ENCODE results near the gene ZNF787.
A peak's percentile ranks its signal among the peaks of the same experiment; 100 is the strongest.

The ZNF787 gene

DNA sequence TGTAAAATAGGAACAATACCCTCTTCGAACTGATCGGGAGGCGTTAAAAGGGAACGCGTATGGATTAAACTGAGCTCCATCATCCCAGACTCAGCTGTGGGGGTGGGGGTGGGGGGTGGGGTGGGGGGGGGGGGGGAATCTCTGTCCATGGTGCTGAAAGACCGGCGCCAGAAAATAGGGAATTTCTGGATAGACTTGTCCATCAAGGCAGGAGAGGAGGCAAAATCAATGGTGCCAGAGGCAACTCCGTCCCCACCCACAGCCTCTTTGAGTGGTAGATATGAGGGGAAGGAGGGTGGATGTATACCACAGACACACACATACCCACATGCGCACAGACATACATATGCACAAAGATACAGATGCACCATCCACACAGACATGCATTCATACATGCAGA lies 37.4 kb downstream of the ZNF787 start:
- H4K8ac ChIP-seq (ENCODE audit: low read depth, low read length), result no peak overlapping the region
- H2BK12ac ChIP-seq (ENCODE audit: low read length), result no peak overlapping the region
- H3K4me1 ChIP-seq (ENCODE audit: control insufficient read depth in 1 of 2, insufficient read depth in 2 of 2, low read length in 2 of 2), result peaks cover 8% of the 10 kb centered on the region in 2 experiments
- no CpG with 5 or more reads among the region's 9 CpGs for WGBS (ENCODE audit: extremely low coverage, insufficient coverage, insufficient read length)
- H2BK5ac ChIP-seq (ENCODE audit: low read depth, low read length, poor library complexity), result no peak overlapping the region
- H3K4me3 ChIP-seq (ENCODE audit: low read depth, low read length), result no peak overlapping the region
- H3K36me3 ChIP-seq (ENCODE audit: control insufficient read depth in 1 of 2, insufficient read depth in 2 of 2, low read length in 2 of 2), result peaks cover 18 to 19% of the 10 kb centered on the region in 2 experiments
- H4K12ac ChIP-seq (ENCODE audit: low read depth, low read length), result no peak overlapping the region
- no peak overlapping the region for H3K23ac ChIP-seq (ENCODE audit: low read length)
- no peak overlapping the region for H3K27ac ChIP-seq (ENCODE audit: low read depth, low read length)
- H3K4ac ChIP-seq (ENCODE audit: low read depth, low read length), result no peak overlapping the region
- H3K79me1 ChIP-seq (ENCODE audit: low read length), result no peaks in the 10 kb centered on the region
- DNase-seq, result no peak
- H3K27me3 ChIP-seq (ENCODE audit: insufficient read depth, low read length), result no peaks in the 10 kb centered on the region
- no peak overlapping the region for H2AK5ac ChIP-seq (ENCODE audit: low read length)
- no peak overlapping the region for H2BK120ac ChIP-seq (ENCODE audit: insufficient read depth, low read length, poor library complexity)
- no peaks in the 10 kb centered on the region for H3K79me2 ChIP-seq (ENCODE audit: control insufficient read depth, insufficient read depth, low read length, poor library complexity)
- no peak overlapping the region for H3K14ac ChIP-seq (ENCODE audit: low read length)
- no peak overlapping the region for H4K91ac ChIP-seq (ENCODE audit: low read depth, low read length)
- no peak overlapping the region for H3K18ac ChIP-seq (ENCODE audit: low read length)
- H3K9me3 ChIP-seq (ENCODE audit: insufficient read depth, low read depth, low read length), result peaks cover 5% of the 10 kb centered on the region
- H3K9ac ChIP-seq (ENCODE audit: low read length), result no peak overlapping the region
- no peak overlapping the region for H2AFZ ChIP-seq (ENCODE audit: insufficient read depth, low read length, poor library complexity)
- H3K4me2 ChIP-seq (ENCODE audit: low read length), result no peak overlapping the region

DNA sequence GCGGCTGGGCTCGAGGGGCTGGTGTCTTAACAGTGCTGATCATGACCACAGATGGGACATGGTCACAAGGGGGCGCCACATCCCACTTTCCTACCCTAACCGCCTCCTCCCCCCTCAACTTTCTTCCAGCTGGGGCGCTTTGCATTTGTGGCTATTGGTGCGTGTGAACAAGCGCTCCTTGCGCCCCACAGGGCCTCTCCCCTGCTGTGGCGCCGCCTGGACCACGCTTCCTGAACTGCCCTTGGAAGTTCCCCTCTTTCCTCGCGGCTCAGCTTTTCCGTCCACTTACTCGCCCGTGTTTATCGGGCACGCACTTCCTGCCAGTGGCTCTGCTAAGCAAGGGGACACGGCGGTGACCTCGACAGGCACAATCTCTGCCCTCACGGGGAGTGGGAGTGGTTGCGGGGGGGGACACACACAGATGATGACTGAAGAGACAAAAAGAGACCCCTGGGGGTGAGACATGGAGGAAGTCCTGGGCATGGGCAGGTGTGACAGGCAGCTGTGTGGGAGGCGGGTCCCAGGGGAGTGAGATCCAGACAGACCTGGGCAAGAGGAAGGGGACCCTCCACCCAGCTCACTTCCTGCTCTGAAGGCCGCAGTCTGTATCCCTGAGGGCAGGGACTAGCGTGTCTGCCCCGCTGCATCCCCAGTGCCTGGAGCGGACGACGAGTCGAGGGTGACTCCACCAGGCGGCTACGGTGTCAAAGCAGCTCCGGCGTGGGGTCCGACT lies 40.3 kb downstream of the ZNF787 start:
- WGBS (ENCODE audit: extremely low coverage, insufficient coverage, insufficient read length), result no CpG with 5 or more reads among the region's 36 CpGs
- Histone ChIP-seq H3K18ac (ENCODE audit: low read length) (peak overlapping the region; percentile 23), H2BK12ac (ENCODE audit: low read length) (no peak overlapping the region), H2AFZ (ENCODE audit: insufficient read depth, low read length, poor library complexity) (peak overlapping the region; percentile 82), H2BK120ac (ENCODE audit: insufficient read depth, low read length, poor library complexity) (no peak overlapping the region), H4K12ac (ENCODE audit: low read depth, low read length) (no peak overlapping the region), H3K9me3 (ENCODE audit: insufficient read depth, low read depth, low read length) (peaks cover 3% of the 10 kb centered on the region), H2BK5ac (ENCODE audit: low read depth, low read length, poor library complexity) (no peak overlapping the region), H3K4me2 (ENCODE audit: low read length) (peak overlapping the region; percentile 91), H4K8ac (ENCODE audit: low read depth, low read length) (no peak overlapping the region), H3K23ac (ENCODE audit: low read length) (no peak overlapping the region), H3K79me1 (ENCODE audit: low read length) (no peaks in the 10 kb centered on the region), H3K36me3 (ENCODE audit: control insufficient read depth in 1 of 2, insufficient read depth in 2 of 2, low read length in 2 of 2) (peaks cover 1 to 6% of the 10 kb centered on the region in 2 experiments), H2AK5ac (ENCODE audit: low read length) (no peak overlapping the region), H3K27ac (ENCODE audit: low read depth, low read length) (no peak overlapping the region), H3K14ac (ENCODE audit: low read length) (peak overlapping the region; percentile 27), H3K27me3 (ENCODE audit: insufficient read depth, low read length) (no peaks in the 10 kb centered on the region), H3K4ac (ENCODE audit: low read depth, low read length) (no peak overlapping the region), H3K79me2 (ENCODE audit: control insufficient read depth, insufficient read depth, low read length, poor library complexity) (no peaks in the 10 kb centered on the region), H3K4me3 (ENCODE audit: low read depth, low read length) (peak overlapping the region; percentile 68), H3K4me1 (ENCODE audit: control insufficient read depth in 1 of 2, insufficient read depth in 2 of 2, low read length in 2 of 2) (peaks cover 8% of the 10 kb centered on the region in 2 experiments), H4K91ac (ENCODE audit: low read depth, low read length) (no peak overlapping the region), H3K9ac (ENCODE audit: low read length) (no peak overlapping the region)
- DNase-seq, result peak; percentile 13 to 59

DNA sequence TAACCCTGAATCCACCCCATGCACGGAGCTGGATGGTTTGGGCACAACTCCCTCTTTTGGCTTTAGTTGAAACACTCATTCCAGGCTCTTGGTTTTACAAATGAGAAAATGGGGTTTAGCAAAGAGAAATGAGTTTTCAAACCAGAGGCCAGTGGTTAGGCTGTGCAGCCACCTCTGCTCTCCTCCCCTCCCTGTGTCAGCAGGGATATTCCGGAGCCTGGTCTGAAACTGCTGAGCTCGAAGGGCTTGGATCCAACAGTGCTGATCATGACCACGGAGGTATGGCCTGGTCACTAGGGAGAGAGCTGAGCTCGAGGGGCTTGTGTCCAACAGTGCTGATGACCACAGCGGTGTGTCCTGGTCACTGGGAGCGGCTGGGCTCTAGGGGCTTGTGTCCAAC lies 41.5 kb downstream of the ZNF787 start:
- DNase-seq, result no peak
- Histone ChIP-seq H3K4ac (ENCODE audit: low read depth, low read length) (no peak overlapping the region), H3K4me3 (ENCODE audit: low read depth, low read length) (no peak overlapping the region), H3K23ac (ENCODE audit: low read length) (no peak overlapping the region), H3K9ac (ENCODE audit: low read length) (no peak overlapping the region), H4K91ac (ENCODE audit: low read depth, low read length) (no peak overlapping the region), H3K9me3 (ENCODE audit: insufficient read depth, low read depth, low read length) (no peaks in the 10 kb centered on the region), H3K79me2 (ENCODE audit: control insufficient read depth, insufficient read depth, low read length, poor library complexity) (no peaks in the 10 kb centered on the region), H3K79me1 (ENCODE audit: low read length) (no peaks in the 10 kb centered on the region), H2AFZ (ENCODE audit: insufficient read depth, low read length, poor library complexity) (no peak overlapping the region), H4K12ac (ENCODE audit: low read depth, low read length) (no peak overlapping the region), H3K18ac (ENCODE audit: low read length) (no peak overlapping the region), H2AK5ac (ENCODE audit: low read length) (no peak overlapping the region), H3K4me1 (ENCODE audit: control insufficient read depth in 1 of 2, insufficient read depth in 2 of 2, low read length in 2 of 2) (peaks cover 8% of the 10 kb centered on the region in 2 experiments), H2BK120ac (ENCODE audit: insufficient read depth, low read length, poor library complexity) (no peak overlapping the region), H3K27ac (ENCODE audit: low read depth, low read length) (no peak overlapping the region), H2BK5ac (ENCODE audit: low read depth, low read length, poor library complexity) (no peak overlapping the region), H2BK12ac (ENCODE audit: low read length) (no peak overlapping the region), H3K27me3 (ENCODE audit: insufficient read depth, low read length) (no peaks in the 10 kb centered on the region), H3K36me3 (ENCODE audit: control insufficient read depth in 1 of 2, insufficient read depth in 2 of 2, low read length in 2 of 2) (no peaks in the 10 kb centered on the region), H3K14ac (ENCODE audit: low read length) (no peak overlapping the region), H4K8ac (ENCODE audit: low read depth, low read length) (no peak overlapping the region), H3K4me2 (ENCODE audit: low read length) (no peak overlapping the region)
- WGBS (ENCODE audit: extremely low coverage, insufficient coverage, insufficient read length), result no CpG with 5 or more reads among the region's 7 CpGs

GRCh38 chr19:56076498-56076897 lies 44.6 kb downstream of the ZNF787 start:
- no peak overlapping the region for H3K4me3 ChIP-seq (ENCODE audit: low read depth, low read length)
- no peak overlapping the region for H2AK5ac ChIP-seq (ENCODE audit: low read length)
- no peaks in the 10 kb centered on the region for H3K27me3 ChIP-seq (ENCODE audit: insufficient read depth, low read length)
- no peak overlapping the region for H3K9ac ChIP-seq (ENCODE audit: low read length)
- no peak overlapping the region for H3K4ac ChIP-seq (ENCODE audit: low read depth, low read length)
- no peak overlapping the region for H3K23ac ChIP-seq (ENCODE audit: low read length)
- H2BK5ac ChIP-seq (ENCODE audit: low read depth, low read length, poor library complexity), result no peak overlapping the region
- no peak overlapping the region for H2AFZ ChIP-seq (ENCODE audit: insufficient read depth, low read length, poor library complexity)
- no peak overlapping the region for H4K91ac ChIP-seq (ENCODE audit: low read depth, low read length)
- no peaks in the 10 kb centered on the region for H3K36me3 ChIP-seq (ENCODE audit: control insufficient read depth in 1 of 2, insufficient read depth in 2 of 2, low read length in 2 of 2)
- no peak overlapping the region for H3K14ac ChIP-seq (ENCODE audit: low read length)
- H3K18ac ChIP-seq (ENCODE audit: low read length), result no peak overlapping the region
- peaks cover 8% of the 10 kb centered on the region in 2 experiments for H3K4me1 ChIP-seq (ENCODE audit: control insufficient read depth in 1 of 2, insufficient read depth in 2 of 2, low read length in 2 of 2)
- no CpG with 5 or more reads among the region's 5 CpGs for WGBS (ENCODE audit: extremely low coverage, insufficient coverage, insufficient read length)
- peak; percentile 55 to 85 for DNase-seq
- H3K79me2 ChIP-seq (ENCODE audit: control insufficient read depth, insufficient read depth, low read length, poor library complexity), result no peaks in the 10 kb centered on the region
- no peaks in the 10 kb centered on the region for H3K79me1 ChIP-seq (ENCODE audit: low read length)
- no peaks in the 10 kb centered on the region for H3K9me3 ChIP-seq (ENCODE audit: insufficient read depth, low read depth, low read length)
- no peak overlapping the region for H2BK120ac ChIP-seq (ENCODE audit: insufficient read depth, low read length, poor library complexity)
- H3K4me2 ChIP-seq (ENCODE audit: low read length), result no peak overlapping the region
- no peak overlapping the region for H2BK12ac ChIP-seq (ENCODE audit: low read length)
- no peak overlapping the region for H3K27ac ChIP-seq (ENCODE audit: low read depth, low read length)
- H4K12ac ChIP-seq (ENCODE audit: low read depth, low read length), result no peak overlapping the region
- H4K8ac ChIP-seq (ENCODE audit: low read depth, low read length), result no peak overlapping the region

All from trophoblast cell (in vitro differentiated cells and primary cell).